Smooth muscle cell (in vitro differentiated cells): Measurements from ENCODE around the gene CD44. TPM values are rescaled to one million over a fixed set of nuclear protein-coding genes. Genes with fewer than 3 reads are reported as not detected.
A peak's percentile ranks its signal among the peaks of the same experiment; 100 is the strongest.

Source experiments
- DNase-seq: peaks from one replicate; lab custom pipeline; 2025; ENCODE audit not compliant: unreplicated experiment; lab: John Stamatoyannopoulos, UW
- H2AFZ ChIP-seq: fragments of 200-600 bp; sonication (generic); 2 replicates; pipeline ENCODE4 v1.6.0; 2016; ENCODE audit warnings: antibody characterized with exemption, low read depth, mild to moderate bottlenecking
- H3F3A ChIP-seq: fragments of 200-600 bp; sonication (generic); 2 replicates; pipeline ENCODE4 v1.6.0; 2017; ENCODE audit warnings: antibody characterized with exemption, low read depth
- H3K27ac ChIP-seq: fragments of 200-600 bp; sonication (generic); 2 replicates; pipeline ENCODE4 v1.5.1; 2016; ENCODE audit warnings: low read depth, mild to moderate bottlenecking
- H3K27me3 ChIP-seq: fragments of 200-600 bp; sonication (generic); 2 replicates; pipeline ENCODE4 v1.6.1; 2016; ENCODE audit warnings: low read depth, mild to moderate bottlenecking
- H3K36me3 ChIP-seq: fragments of 200-600 bp; sonication (generic); 2 replicates; pipeline ENCODE4 v1.5.1; 2016; ENCODE audit warnings: low read depth
- H3K4me1 ChIP-seq: fragments of 200-600 bp; sonication (generic); 2 replicates; pipeline ENCODE4 v1.5.1; 2016; ENCODE audit warnings: low read depth
- H3K4me2 ChIP-seq: fragments of 200-600 bp; sonication (generic); 2 replicates; pipeline ENCODE4 v1.6.0; 2016; ENCODE audit warnings: mild to moderate bottlenecking
- H3K4me3 ChIP-seq: fragments of 200-600 bp; sonication (generic); 2 replicates; pipeline ENCODE4 v1.5.1; 2016; ENCODE audit warnings: mild to moderate bottlenecking
- H3K79me2 ChIP-seq: fragments of 200-600 bp; sonication (generic); 2 replicates; pipeline ENCODE4 v1.6.0; 2016; ENCODE audit warnings: low read depth, mild to moderate bottlenecking
- H3K9ac ChIP-seq: fragments of 200-600 bp; sonication (generic); 2 replicates; pipeline ENCODE4 v1.6.0; 2016; ENCODE audit warnings: low read depth
- H3K9me3 ChIP-seq: fragments of 200-600 bp; sonication (generic); replicated peaks from 2 replicates; pipeline ENCODE4 v1.5.1; 2016; ENCODE audit warnings: low read depth
- H4K20me1 ChIP-seq: fragments of 200-600 bp; sonication (generic); 2 replicates; pipeline ENCODE4 v1.6.0; 2016; ENCODE audit warnings: low read depth
- CTCF ChIP-seq: fragments of 200-600 bp; sonication (generic); IDR thresholded peaks from 2 replicates; pipeline ENCODE4 v1.5.1; 2017; ENCODE audit warnings: borderline replicate concordance, mild to moderate bottlenecking, antibody characterized with exemption; ENCODE audit not compliant: insufficient read depth, poor library complexity, severe bottlenecking
- WGBS: methylation state at CpG from one replicate; pipeline ENCODE4 v1.1.7; 2016; ENCODE audit warnings: low lambda C conversion rate; 5-methylcytosine and 5-hydroxymethylcytosine counted together
- polyA plus RNA-seq: library from polyadenylated mRNA; unstranded; fragments of >200 nt; fragmentation: Nextera tagmentation; extraction: Ambion mirVana; gene quantifications from 2 replicates; pipeline ENCODE4 v1.2.1, GENCODE V29; 2016
- total RNA-seq: library from RNA; depleted of rRNA; stranded (reverse); fragments of >200 nt; gene quantifications from 2 replicates; pipeline ENCODE4 v1.2.3, GENCODE V29; 2014

The CD44 gene
- total and polyA plus RNA-seq, 2 experiments from 2014 or later: 116 to 248 TPM

- Histone ChIP-seq H2AFZ (no peak overlapping the region), H3K4me3 (no peak overlapping the region), H3K4me1 (no peaks in the 10 kb centered on the region), H3K4me2 (peak overlapping the region; percentile 18), H3F3A (no peaks in the 10 kb centered on the region), H3K27me3 (no peaks in the 10 kb centered on the region), H3K9ac (no peak overlapping the region), H3K9me3 (no peaks in the 10 kb centered on the region), H3K79me2 (no peaks in the 10 kb centered on the region), H3K27ac (peak overlapping the region; percentile 58), H4K20me1 (no peaks in the 10 kb centered on the region), H3K36me3 (peaks cover 2% of the 10 kb centered on the region)
- TF ChIP-seq CTCF: no peak
- no peak for DNase-seq
- 0% methylated on average over 1 of the region's 1 CpG for WGBS
Observed at GRCh38 chr11:35214792-35215193, 75.8 kb downstream of the CD44 start.

GRCh38 chr11:35215945-35216344 lies 77.0 kb downstream of the CD44 start:
- DNase-seq: no peak
- no peaks in the 10 kb centered on the region for H4K20me1 ChIP-seq
- no peaks in the 10 kb centered on the region for H3K79me2 ChIP-seq
- H3K4me2 ChIP-seq: no peak overlapping the region
- H3K9ac ChIP-seq: no peak overlapping the region
- no peak overlapping the region for H3K27ac ChIP-seq
- no peaks in the 10 kb centered on the region for H3F3A ChIP-seq
- H3K9me3 ChIP-seq: no peaks in the 10 kb centered on the region
- H3K27me3 ChIP-seq: no peaks in the 10 kb centered on the region
- no peak overlapping the region for H3K4me3 ChIP-seq
- no peaks in the 10 kb centered on the region for H3K4me1 ChIP-seq
- TF ChIP-seq CTCF: no peak
- H2AFZ ChIP-seq: no peak overlapping the region
- H3K36me3 ChIP-seq: no peaks in the 10 kb centered on the region

GRCh38 chr11:35216962-35217678 lies 78.1 kb downstream of the CD44 start:
- H4K20me1 ChIP-seq: no peaks in the 10 kb centered on the region

More at GRCh38 chr11:35216962-35217678, 78.1 kb downstream of the CD44 start:
- no peaks in the 10 kb centered on the region for H3K9me3 ChIP-seq
- no peak overlapping the region for H3K4me2 ChIP-seq
- TF ChIP-seq CTCF: no peak
- H3K4me1 ChIP-seq: no peaks in the 10 kb centered on the region
- no peaks in the 10 kb centered on the region for H3F3A ChIP-seq
- no peaks in the 10 kb centered on the region for H3K79me2 ChIP-seq
- H3K4me3 ChIP-seq: no peak overlapping the region
- H2AFZ ChIP-seq: no peak overlapping the region
- no peak overlapping the region for H3K9ac ChIP-seq
- H3K27me3 ChIP-seq: no peaks in the 10 kb centered on the region
- no peak overlapping the region for H3K27ac ChIP-seq
- DNase-seq: no peak
- no peaks in the 10 kb centered on the region for H3K36me3 ChIP-seq
- WGBS: 51% methylated on average over 3 of the region's 3 CpGs
